HG02885 (cell line): Measurements from ENCODE around the gene PLXND1.

Experiments
- ATAC-seq: cut with Tn5 transposase; IDR thresholded peaks from one replicate; pipeline ENCODE4 v1.9.1; 2021; ENCODE audit warnings: mild to moderate bottlenecking; ENCODE audit not compliant: unreplicated experiment, poor library complexity

The PLXND1 gene

GRCh38 chr3:129567939-129568338 lies 38.5 kb downstream of the PLXND1 start:
- ATAC-seq: no peak

- no peak for ATAC-seq
These were observed 39.2 kb downstream of the PLXND1 start for GRCh38 chr3:129567176-129567705.

- no peak for ATAC-seq
These were observed 40.6 kb downstream of the PLXND1 start for GRCh38 chr3:129565902-129566301.

GRCh38 chr3:129564981-129565644 lies 41.4 kb downstream of the PLXND1 start:
- ATAC-seq: no peak

- no peak for ATAC-seq
These were observed 42.5 kb downstream of the PLXND1 start for GRCh38 chr3:129563850-129564535.

- no peak for ATAC-seq
These were observed 43.1 kb downstream of the PLXND1 start for GRCh38 chr3:129563332-129563731.

- ATAC-seq: no peak
These were observed 43.7 kb downstream of the PLXND1 start for GRCh38 chr3:129562803-129563202.

- no peak for ATAC-seq
These were observed 44.7 kb downstream of the PLXND1 start for GRCh38 chr3:129561619-129562248.

GRCh38 chr3:129560911-129561594 lies 45.4 kb downstream of the PLXND1 start:
- ATAC-seq: no peak

- no peak for ATAC-seq
These were observed 46.1 kb downstream of the PLXND1 start for GRCh38 chr3:129560269-129560787.

GRCh38 chr3:129559565-129560079 lies 46.9 kb downstream of the PLXND1 start:
- no peak for ATAC-seq

GRCh38 chr3:129558772-129559564 lies 47.5 kb downstream of the PLXND1 start:
- ATAC-seq: no peak

GRCh38 chr3:129558081-129558771 lies 48.2 kb downstream of the PLXND1 start:
- ATAC-seq: no peak

GRCh38 chr3:129557548-129557894 lies 49.0 kb downstream of the PLXND1 start:
- no peak for ATAC-seq

GRCh38 chr3:129556890-129557547 lies 49.5 kb downstream of the PLXND1 start:
- ATAC-seq: no peak

- ATAC-seq: no peak
These were observed 50.1 kb downstream of the PLXND1 start for GRCh38 chr3:129556358-129556695.

- no peak for ATAC-seq
These were observed 50.7 kb downstream of the PLXND1 start for GRCh38 chr3:129555616-129556357.

GRCh38 chr3:129555153-129555550 lies 51.3 kb downstream of the PLXND1 start:
- ATAC-seq: no peak
